GM10248 (cell line): ENCODE results near the gene VIL1.
A peak's percentile ranks its signal among the peaks of the same experiment; 100 is the strongest.

Source experiments
- CTCF ChIA-PET: fragments of 300-600 bp; sonication (Branson Sonifier 250); formaldehyde crosslinking; extraction: SDS; loops from one replicate; lab custom pipeline; 2021; ENCODE audit warnings: antibody characterized with exemption; lab: Yijun Ruan, JAX
- POLR2A ChIA-PET: fragments of 350-650 bp; sonication (Branson Sonifier 250); formaldehyde crosslinking; extraction: SDS; loops from one replicate; lab custom pipeline; 2020; ENCODE audit warnings: antibody characterized with exemption; lab: Yijun Ruan, JAX
- DNase-seq: peaks from one replicate; pipeline ENCODE4 v3.0.0; 2012; ENCODE audit errors: extremely low spot score
- CTCF ChIP-seq: IDR thresholded peaks from 2 replicates; pipeline ENCODE4 v1.5.1; 2012; ENCODE audit warnings: mild to moderate bottlenecking, low read depth; ENCODE audit errors: extremely low read depth, missing control alignments, control extremely low read depth

Gene VIL1

GRCh38 chr2:218432676-218433365 is 13.9 kb downstream of the VIL1 start:
- no peak for DNase-seq
- ChIA-PET POLR2A (no interaction called here), CTCF (interaction anchor here (1.0 kb wide), 1 partner anchor 76 kb away, joined by 3 read pairs; the partner anchor contains the start of gene CATIP)
- no peak for TF ChIP-seq CTCF

GRCh38 chr2:218434456-218434855 is 15.5 kb downstream of the VIL1 start:
- ChIA-PET CTCF (interaction anchor here (1.1 kb wide), 1 partner anchor 20 kb away, joined by 3 read pairs; no protein-coding TSS in a partner anchor), POLR2A (no interaction called here)
- TF ChIP-seq CTCF = no peak
- no peak for DNase-seq

- CTCF ChIA-PET = no interaction called here
- peak; percentile 6 for DNase-seq
- no peak for TF ChIP-seq CTCF
- POLR2A ChIA-PET = no interaction called here
Observed at GRCh38 chr2:218435003-218435982, 16.4 kb downstream of the VIL1 start.

GRCh38 chr2:218436992-218437391 is 18.1 kb downstream of the VIL1 start:
- POLR2A ChIA-PET = no interaction called here
- no peak for TF ChIP-seq CTCF
- peak; percentile 5 for DNase-seq
- CTCF ChIA-PET = no interaction called here

- CTCF ChIA-PET = no interaction called here
Observed at GRCh38 chr2:218437969-218438368, 19.0 kb downstream of the VIL1 start.

More at GRCh38 chr2:218437969-218438368, 19.0 kb downstream of the VIL1 start:
- peak; percentile 11 for DNase-seq
- POLR2A ChIA-PET = no interaction called here
- no peak for TF ChIP-seq CTCF
